ENCODE data around the gene AMZ1.
"Not testable (repeated sequence)": the region's sequence is repeated elsewhere in the genome, so short reads cannot be mapped to it uniquely, and the experiment has no call there.

Gene AMZ1

DNA sequence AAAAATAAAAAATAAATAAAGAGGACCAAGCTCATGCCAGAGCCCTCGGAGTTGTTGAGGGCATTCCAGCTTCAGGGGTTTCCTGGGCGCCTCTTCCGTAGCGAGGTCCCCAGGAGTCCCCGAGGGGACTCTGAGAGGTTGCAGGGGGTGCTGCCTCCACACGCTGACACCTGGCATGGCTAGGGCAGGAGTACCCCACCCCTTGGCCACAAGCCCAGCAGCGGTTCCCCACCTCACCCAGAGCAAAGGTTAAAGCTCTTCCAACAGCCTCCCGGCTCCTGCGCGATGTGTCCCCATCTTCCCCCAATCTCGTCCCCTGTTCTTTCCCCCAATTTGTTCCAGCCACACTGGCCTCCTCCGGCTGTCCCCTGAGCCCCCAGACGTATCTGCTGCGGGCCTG is 4.5 kb downstream of the AMZ1 start:
- DNase-seq: no peak

DNA sequence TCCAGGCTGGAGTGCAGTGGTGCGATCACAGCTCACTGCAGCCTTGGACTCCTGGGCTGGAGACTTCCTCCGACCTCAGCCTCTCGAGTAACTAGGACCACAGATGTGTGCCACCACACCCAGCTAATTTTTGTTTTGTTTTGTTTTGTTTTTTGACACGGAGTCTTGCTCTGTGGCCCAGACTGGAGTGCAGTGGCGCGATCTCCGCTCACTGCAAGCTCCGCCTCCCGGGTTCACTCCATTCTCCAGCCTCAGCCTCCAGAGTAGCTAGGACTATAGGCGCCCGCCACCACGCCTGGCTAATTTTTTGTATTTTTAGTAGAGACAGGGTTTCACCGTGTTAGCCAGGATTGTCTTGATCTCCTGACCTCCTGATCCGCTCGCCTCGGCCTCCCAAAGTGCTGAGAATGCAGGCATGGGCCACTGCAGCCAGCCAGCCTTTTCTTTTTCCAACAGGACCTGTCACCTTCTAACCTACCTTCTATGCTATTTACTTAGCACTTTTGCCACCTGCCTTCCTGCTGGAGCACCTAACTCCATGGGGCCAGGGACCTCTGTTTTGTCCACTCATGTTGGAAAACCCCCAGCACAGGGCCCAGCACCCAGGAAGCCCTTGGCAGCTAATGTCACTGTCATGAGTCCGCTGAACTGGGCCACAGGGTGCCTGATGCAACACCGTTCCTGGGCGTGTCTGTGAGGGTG is 5.6 kb downstream of the AMZ1 start:
- DNase-seq: not testable (repeated sequence)

DNA sequence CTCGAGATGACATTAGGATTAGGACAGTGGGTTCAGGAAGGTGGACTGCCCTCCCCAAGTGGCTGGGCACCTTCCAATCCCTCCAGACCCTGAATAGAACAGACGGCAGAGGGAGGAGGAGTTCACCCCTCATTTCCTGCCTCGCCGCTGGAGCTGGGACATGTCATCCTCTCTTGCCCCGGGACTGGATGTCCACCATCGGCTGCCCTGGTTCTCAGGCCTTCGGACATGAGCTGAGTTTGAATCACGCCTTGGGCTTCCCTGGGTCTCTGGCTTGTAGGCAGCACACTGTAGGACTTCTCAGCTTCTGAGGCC is 6.1 kb downstream of the AMZ1 start:
- not testable (repeated sequence) for DNase-seq

DNA sequence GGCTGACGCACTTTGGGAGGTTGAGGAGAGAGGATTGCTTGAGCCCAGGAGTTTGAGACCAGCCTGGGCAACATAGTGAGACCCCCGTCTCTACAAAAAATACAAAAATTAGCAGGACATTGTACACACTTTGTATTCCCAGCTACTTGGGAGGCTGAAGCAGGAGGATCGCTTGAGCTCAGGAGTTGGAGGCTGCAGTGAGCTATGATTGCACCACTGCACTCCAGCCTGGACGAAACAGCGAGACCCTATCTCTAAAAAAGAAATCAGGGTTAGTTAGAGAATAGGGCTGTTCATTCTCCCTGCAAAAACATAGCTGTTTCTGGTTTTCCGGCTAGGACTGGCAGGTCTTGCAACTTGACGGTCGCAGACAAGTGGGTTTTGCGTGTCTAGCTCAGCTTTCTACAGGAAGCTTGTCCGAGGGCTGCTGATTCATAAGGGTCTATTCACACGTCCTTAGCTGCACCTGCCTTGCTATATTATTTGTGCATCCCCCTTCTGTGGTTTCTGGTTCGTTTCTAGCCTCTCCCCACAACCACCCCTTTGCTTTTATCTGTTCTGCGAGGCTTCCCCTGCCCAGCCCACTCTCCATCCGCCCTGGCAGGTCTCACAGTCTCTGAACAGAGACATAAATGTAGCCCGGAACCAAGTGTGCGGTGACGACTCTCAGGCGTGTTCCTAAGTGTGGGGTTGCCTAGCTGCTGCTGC is 10.7 kb downstream of the AMZ1 start:
- DNase-seq: no peak

DNA sequence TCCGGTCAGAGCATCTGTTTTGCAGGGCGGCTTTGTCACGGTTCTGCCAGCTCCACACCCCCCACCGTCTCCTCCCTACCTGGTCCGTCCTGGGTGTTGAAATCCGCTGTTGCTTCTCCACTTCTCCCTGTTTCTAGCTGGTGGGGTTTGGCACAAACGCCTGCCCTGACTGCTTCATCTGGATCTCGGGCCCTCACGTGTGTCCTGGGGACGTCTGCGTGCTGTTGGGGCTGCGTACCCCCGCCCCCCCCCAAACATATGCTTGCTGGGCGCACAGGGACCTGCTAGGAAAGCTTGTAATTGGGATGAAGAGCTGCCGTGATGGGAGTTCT is 11.3 kb downstream of the AMZ1 start:
- DNase-seq: no peak

DNA sequence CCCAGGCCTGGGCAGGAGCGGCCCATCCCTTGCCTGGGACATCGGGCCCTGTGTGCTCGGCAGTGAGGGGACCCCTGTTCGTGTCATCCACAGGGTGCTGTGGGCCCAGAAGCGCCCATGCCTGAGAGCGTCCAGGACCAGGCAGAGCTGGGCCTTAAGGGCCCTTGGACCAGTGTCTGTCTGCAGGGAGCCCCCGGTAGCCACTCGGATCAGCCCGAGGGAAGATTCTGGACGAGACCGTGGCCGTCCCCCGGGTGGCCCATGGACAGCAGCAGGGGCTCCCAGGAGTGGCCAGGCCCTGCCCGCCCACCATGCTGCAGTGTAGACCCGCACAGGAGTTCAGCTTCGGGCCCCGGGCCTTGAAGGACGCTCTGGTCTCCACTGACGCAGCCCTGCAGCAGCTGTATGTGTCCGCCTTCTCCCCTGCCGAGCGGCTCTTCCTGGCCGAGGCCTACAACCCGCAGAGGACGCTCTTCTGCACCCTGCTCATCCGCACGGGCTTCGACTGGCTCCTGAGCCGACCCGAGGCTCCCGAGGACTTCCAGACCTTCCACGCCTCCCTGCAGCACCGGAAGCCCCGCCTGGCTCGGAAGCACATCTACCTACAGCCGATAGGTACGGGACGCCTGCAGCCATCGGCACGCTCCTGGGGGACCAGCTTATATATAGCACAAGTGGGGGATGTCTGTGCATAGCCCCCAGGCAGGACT is 12.3 kb downstream of the AMZ1 start:
- no peak for DNase-seq

DNA sequence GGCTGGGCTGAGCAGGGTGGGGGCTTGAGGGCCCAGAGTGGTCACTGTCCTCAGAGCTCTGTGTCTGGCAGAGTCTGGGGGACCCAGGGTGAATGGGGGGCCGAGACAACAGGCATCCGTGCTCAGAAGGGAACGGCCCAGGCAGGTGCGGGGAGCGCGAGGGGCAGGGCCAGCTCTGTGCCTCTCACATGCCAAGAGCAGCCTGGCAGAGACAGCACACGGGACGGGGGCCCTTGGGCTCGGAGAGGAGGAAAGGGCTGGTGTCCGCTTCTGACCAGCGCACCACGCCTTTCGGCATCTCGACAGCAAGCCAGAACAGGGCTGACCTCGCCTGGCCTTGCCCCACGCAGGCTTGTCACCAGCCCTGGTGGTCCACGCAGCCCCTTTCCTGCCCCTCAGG is 13.4 kb downstream of the AMZ1 start:
- DNase-seq: no peak

DNA sequence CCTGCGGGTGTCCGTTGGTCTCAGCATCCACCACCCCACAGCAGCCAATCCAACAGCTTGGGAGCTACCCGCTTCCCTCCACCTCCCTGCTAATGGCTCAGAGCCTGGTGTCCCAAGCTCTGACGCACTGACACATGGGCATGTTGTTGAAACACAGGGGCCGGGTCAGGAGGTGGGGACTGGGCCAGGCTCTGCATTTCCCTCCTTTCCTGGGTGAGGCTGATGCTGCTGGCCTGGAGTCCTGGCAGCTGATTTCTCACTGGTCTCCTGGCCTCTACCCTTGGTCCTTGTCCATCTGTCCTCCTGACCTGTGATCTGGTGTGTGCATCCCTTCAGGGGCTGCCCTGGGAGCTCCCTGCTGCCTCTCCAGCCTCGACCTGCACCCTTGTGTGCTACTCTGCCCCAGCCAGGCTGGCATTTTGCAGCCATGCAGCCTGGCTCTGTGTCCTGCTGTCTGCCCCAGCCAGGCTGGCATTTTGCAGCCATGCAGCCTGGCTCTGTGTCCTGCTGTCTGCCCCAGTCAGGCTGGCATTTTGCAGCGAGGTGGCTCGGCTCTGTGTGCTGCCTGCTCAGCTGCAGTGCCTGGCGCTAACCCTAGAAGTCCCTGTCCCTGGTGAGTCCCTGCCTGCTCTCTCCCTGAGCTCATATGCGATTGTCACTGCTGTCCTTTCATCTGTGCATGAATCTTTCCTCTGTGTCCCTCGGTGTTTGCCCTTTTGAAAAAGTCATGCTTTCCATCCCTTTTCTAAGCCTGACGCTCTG is 14.0 kb downstream of the AMZ1 start:
- DNase-seq: no peak

DNA sequence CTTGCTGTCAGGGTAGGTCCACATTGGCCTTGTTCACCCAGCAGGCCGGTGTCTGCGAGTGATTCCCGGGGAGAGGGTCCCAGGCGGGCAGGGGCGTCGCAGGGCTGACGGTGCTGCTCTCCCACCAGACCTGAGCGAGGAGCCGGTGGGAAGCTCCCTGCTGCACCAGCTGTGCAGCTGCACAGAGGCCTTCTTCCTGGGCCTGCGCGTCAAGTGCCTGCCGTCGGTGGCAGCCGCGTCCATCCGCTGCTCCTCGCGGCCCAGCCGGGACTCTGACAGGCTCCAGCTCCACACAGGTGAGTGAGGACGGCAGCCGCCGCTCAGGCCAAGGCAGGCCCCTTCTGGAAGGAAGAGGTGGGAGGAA is 14.6 kb downstream of the AMZ1 start:
- DNase-seq: no peak

DNA sequence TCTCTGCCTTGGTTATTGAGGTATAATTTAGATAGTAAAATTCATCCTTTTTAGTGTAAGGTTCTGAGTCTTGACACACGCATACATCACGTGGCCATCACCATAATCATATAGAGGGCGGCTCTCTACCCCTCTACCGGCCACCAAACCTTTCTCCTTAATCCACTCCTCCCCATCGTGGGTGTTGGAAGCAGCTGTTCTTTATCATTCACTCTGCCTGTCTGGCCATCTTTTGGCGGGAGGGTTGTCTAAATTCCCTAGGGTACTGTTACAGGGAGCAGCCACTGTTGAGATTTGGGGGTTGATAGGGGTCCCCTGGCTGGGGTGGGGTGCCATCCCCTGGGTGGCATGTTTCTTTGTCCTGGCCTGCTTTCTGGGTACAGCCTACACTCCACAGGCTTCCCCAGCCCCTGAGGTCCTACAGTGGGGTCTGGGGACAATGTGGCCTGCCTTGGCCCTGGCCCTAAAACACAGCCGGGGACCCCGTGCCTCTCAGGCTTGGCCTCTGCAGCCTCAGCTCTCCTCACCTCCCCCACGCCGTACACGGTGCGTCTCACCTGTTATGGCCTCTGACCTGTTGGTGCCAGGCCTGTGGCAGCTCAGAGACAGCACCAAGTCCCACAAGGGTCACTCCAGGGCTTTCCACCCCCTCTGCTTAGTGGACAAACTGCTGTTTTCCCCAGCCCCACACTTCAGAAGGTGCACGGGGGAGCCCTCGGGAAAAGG is 17.5 kb downstream of the AMZ1 start:
- no peak for DNase-seq

DNA sequence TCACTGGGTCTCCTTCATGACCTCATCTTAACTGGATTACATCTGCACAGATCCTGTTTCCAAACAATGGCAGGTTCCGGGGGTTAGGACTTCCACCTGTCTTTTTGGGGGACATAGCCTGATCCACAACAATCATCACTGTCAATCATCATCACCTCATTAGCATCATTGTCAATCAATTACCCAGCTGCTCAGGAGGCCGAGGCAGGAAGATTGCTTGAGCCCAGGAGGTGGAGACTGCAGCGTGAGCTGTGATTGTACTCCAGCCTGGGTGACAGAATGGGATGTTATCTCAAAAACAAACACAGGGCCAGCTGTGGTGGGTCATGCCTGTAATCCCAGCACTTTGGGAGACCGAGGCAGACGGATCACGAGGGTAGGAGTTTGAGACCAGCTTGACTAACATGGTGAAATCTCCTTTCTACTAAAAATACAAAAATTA is 18.7 kb downstream of the AMZ1 start:
- no peak for DNase-seq

DNA sequence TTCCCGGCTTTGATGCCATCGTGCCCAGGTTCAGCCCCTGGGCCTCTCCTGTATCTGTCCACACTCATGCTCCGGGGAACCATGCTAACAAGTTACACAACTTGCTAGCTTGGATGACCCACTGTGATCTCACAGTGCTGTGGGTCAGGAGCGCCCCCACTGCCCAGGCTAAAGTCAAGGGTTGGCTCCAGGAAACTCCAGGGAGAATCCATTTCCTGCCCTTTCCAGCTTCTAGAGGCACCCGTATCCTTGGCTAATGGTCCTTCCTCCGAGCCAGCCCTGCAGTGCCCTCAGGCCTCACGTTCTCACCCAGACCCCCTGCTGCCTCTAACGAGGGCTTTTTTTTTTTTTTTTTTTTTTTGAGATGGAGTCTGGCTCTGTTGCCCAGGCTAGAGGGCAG is 19.5 kb downstream of the AMZ1 start:
- no peak for DNase-seq

DNA sequence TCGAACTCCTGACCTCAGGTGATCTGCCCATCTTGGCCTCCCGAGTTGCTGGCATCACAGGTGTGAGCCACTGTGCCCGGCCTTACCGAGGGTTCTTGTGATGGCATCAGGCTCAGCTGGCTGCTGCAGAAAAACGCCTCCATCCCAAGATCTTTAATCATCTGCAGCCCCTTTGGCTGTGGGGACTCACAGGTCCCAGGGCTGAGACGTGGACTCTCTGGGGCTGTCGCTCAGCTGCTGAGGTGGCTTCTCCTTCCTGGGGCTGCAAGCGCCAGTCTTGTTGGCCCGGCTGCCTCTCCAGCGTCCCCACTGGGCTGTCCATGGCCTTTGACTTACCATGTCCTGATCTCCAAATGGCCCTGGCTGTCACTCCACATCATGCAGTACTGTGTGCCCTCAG is 20.0 kb downstream of the AMZ1 start:
- no peak for DNase-seq

DNA sequence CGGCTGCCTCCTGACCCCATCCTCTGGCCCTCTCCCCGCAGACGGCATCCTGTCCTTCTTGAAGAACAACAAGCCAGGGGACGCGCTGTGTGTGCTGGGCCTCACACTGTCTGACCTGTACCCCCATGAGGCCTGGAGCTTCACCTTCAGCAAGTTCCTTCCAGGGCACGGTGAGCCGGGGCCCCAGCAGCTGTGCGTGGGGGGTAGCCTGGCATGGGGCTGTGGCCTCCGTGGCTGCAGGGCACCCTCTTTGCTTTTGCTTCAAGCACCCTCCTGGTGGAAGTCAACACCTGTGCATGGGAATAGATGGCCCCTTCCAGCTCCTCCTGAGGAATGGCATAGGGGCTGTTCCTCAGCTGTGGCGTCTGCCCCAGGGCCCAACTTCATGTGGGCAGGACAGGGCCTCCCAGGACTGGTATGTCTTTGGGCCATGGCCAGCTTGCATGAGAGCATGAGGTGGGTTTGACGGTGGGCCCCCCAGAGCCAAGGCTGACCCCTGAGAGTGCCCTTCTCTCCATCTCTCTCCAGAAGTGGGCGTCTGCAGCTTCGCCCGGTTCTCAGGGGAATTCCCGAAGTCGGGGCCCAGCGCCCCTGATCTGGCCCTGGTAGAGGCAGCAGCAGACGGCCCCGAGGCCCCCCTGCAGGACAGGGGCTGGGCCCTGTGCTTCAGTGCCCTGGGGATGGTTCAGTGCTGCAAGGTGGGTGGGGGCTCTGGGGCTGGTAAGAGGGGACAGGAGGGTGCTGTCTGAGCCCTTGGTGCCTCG is 20.7 kb downstream of the AMZ1 start:
- DNase-seq: no peak

DNA sequence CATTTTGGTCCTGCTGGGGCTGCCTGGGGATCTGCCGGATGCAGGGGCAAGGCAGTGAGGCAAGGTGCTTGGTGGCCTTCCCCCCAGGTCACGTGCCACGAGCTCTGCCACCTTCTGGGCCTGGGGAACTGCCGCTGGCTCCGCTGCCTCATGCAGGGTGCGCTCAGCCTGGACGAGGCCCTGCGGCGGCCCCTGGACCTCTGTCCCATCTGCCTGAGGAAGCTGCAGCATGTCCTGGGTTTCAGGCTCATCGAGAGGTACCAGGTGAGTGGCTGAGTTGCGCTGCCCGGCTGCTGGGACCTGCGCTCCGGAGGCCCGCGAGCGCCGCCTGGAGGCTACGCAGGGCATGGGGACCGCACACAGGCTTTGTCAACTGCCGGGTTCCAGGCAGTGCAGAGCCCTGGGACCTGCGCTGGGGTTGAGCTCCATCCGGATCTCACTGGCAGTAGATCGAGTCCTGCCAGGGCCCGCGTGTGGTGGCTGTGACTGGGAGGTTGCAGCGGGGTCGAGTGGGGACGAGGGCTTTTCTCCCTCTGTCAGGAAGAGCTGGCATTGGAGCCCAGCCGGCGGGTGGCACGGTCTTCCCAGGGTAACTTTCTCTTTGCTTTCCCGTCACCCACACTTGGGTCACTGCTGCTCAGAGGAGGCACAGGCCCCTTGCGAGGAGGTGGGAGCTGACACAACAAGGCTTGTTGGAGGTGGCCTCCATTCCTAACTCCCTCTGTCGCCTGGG is 21.7 kb downstream of the AMZ1 start:
- DNase-seq: peak; percentile 34 to 47

DNA sequence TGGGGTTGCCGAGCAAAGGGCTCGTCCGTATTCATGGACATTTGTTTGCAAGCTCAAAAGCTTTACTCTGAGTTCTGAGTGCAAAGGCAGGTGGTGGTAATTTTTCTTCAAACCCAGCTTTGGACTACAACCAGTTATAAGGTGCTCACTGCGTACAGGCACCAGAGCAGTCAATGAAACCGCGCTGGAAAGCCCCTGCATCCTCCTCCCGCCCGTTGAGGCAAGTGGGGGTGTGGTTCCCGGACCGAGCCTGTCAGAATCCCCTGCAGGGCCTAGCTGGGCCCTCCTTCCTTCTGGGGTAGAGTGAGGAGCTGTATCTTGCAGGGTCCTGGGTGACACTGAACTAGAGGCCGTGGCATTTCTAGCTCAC is 22.3 kb downstream of the AMZ1 start:
- no peak for DNase-seq

DNA sequence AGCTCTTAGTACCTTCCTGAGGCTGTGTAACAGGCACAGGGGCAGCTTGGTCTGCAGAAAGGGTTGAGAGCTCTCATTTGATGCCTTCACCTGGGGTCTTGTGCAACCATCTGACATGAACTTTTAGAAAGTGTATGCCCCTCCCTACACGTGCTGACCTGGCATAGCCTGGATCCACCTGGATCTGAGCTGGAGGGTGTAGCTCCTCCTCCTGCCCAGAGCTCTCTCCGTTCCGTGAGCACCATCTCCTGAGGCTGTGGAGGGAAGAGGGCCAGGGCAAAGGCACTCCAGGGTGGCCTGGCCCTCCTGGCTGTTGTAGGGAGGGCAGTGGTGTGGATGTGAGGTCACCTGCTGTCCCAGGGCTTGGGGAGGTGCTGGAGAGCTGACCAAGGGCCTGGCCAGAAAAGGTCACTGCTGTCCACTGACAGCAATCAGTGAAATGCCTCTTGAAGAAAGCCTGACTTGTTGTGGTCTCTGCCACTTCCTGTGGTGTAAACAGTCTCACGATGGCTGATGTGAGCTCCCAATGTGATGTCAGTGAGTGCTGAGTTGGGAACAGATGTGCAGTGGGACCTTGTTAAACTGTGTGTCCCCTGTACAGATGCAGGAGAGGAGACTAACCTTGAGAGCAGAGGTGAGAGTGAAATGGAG is 23.0 kb downstream of the AMZ1 start:
- peak; percentile 28 to 38 for DNase-seq

DNA sequence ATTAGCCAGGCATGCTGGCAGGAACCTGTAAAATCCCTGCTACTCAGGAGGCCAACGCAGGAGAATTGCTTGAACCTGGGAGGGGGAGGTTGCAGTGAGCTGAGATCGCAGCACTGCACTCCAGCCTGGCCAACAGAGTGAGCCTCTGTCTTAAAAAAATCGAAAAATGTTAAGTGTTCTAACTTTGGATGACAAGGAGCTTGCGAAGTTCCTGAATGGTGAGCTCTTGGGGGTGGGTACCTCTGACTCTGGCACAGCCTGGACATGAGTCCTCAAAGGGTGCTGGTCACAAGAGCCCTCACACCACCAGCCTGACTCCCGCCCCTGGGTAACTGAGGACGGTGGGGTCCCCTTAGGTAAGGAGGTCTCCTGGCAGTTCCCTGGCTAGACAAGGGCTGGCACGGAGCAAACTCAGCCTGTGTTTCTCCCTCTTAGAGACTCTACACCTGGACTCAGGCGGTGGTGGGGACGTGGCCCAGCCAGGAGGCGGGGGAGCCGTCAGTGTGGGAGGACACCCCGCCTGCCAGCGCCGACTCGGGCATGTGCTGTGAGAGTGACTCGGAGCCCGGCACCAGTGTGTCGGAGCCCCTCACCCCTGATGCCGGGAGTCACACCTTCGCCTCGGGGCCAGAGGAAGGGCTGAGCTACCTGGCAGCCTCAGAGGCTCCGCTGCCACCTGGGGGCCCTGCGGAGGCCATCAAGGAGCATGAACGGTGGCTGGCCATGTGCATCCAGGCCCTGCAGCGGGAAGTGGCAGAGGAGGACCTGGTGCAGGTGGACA is 24.1 kb downstream of the AMZ1 start:
- DNase-seq: no peak

DNA sequence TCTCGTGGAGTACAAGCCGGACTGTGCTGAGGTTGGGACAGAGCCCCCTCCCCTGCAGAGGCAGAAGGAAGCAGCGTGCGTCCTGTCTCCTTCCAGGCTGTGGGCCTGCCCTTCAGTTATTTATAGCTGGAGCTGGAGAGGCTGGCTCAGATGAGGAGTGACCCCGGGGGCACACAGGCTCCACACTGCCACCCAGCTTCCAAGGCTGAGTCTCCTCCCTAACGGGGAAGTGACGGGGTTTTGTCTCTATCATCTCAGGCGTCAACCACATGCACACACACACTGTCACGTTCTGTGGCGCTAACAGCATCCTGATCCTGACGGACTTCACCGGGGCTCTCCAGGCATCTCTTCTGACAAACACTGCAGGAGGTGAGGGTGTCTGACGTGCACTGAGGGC is 25.4 kb downstream of the AMZ1 start:
- DNase-seq: no peak

DNA sequence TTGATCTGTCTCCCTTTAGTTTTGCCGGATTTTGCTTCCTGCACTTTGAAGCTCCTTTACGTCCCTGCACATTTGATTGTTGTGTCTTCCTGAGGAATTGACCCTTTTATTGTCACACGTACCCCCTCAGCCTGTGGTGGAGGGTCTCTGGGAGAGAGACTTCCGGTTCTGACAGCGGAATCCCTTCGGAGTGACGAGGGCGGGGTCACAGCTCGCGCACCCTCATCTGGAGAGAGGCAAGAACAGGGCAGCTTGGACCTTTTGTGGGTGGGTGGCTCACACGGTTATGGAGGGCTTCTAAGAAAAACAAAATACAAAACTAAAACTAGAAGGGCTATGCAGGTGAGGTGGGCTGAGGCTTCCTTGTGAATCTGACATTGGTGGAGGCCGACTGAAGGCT is 26.0 kb downstream of the AMZ1 start:
- DNase-seq: no peak

All from AML-193 (cell line).